Smooth muscle cell (in vitro differentiated cells): ENCODE results near the gene HSD17B11. TPM values are rescaled to one million over a fixed set of nuclear protein-coding genes. Genes with fewer than 3 reads are reported as not detected.
"Not testable (repeated sequence)": the region's sequence is repeated elsewhere in the genome, so short reads cannot be mapped to it uniquely, and the experiment has no call there.

ENCODE experiments used
- DNase-seq: peaks from one replicate; lab custom pipeline; 2025; ENCODE audit not compliant: unreplicated experiment; lab: John Stamatoyannopoulos, UW
- H2AFZ ChIP-seq: fragments of 200-600 bp; sonication (generic); 2 replicates; pipeline ENCODE4 v1.6.0; 2016; ENCODE audit warnings: antibody characterized with exemption, low read depth, mild to moderate bottlenecking
- H3F3A ChIP-seq: fragments of 200-600 bp; sonication (generic); 2 replicates; pipeline ENCODE4 v1.6.0; 2017; ENCODE audit warnings: antibody characterized with exemption, low read depth
- H3K27ac ChIP-seq: fragments of 200-600 bp; sonication (generic); 2 replicates; pipeline ENCODE4 v1.5.1; 2016; ENCODE audit warnings: low read depth, mild to moderate bottlenecking
- H3K27me3 ChIP-seq: fragments of 200-600 bp; sonication (generic); 2 replicates; pipeline ENCODE4 v1.6.1; 2016; ENCODE audit warnings: low read depth, mild to moderate bottlenecking
- H3K36me3 ChIP-seq: fragments of 200-600 bp; sonication (generic); 2 replicates; pipeline ENCODE4 v1.5.1; 2016; ENCODE audit warnings: low read depth
- H3K4me1 ChIP-seq: fragments of 200-600 bp; sonication (generic); 2 replicates; pipeline ENCODE4 v1.5.1; 2016; ENCODE audit warnings: low read depth
- H3K4me2 ChIP-seq: fragments of 200-600 bp; sonication (generic); 2 replicates; pipeline ENCODE4 v1.6.0; 2016; ENCODE audit warnings: mild to moderate bottlenecking
- H3K4me3 ChIP-seq: fragments of 200-600 bp; sonication (generic); 2 replicates; pipeline ENCODE4 v1.5.1; 2016; ENCODE audit warnings: mild to moderate bottlenecking
- H3K79me2 ChIP-seq: fragments of 200-600 bp; sonication (generic); 2 replicates; pipeline ENCODE4 v1.6.0; 2016; ENCODE audit warnings: low read depth, mild to moderate bottlenecking
- H3K9ac ChIP-seq: fragments of 200-600 bp; sonication (generic); 2 replicates; pipeline ENCODE4 v1.6.0; 2016; ENCODE audit warnings: low read depth
- H3K9me3 ChIP-seq: fragments of 200-600 bp; sonication (generic); replicated peaks from 2 replicates; pipeline ENCODE4 v1.5.1; 2016; ENCODE audit warnings: low read depth
- H4K20me1 ChIP-seq: fragments of 200-600 bp; sonication (generic); 2 replicates; pipeline ENCODE4 v1.6.0; 2016; ENCODE audit warnings: low read depth
- WGBS: methylation state at CpG from one replicate; pipeline ENCODE4 v1.1.7; 2016; ENCODE audit warnings: low lambda C conversion rate; 5-methylcytosine and 5-hydroxymethylcytosine counted together
- polyA plus RNA-seq: library from polyadenylated mRNA; unstranded; fragments of >200 nt; fragmentation: Nextera tagmentation; extraction: Ambion mirVana; gene quantifications from 2 replicates; pipeline ENCODE4 v1.2.1, GENCODE V29; 2016
- total RNA-seq: library from RNA; depleted of rRNA; stranded (reverse); fragments of >200 nt; gene quantifications from 2 replicates; pipeline ENCODE4 v1.2.3, GENCODE V29; 2014
- TF ChIP-seq, protein P1 (sequence below): fragments of 200-600 bp; sonication (generic); IDR thresholded peaks from 2 replicates; pipeline ENCODE4 v1.5.1; 2017; ENCODE audit warnings: borderline replicate concordance, mild to moderate bottlenecking, antibody characterized with exemption; ENCODE audit not compliant: insufficient read depth, poor library complexity, severe bottlenecking

The HSD17B11 gene
- total and polyA plus RNA-seq, 2 experiments from 2014 or later, result 12.8 to 52.2 TPM

DNA sequence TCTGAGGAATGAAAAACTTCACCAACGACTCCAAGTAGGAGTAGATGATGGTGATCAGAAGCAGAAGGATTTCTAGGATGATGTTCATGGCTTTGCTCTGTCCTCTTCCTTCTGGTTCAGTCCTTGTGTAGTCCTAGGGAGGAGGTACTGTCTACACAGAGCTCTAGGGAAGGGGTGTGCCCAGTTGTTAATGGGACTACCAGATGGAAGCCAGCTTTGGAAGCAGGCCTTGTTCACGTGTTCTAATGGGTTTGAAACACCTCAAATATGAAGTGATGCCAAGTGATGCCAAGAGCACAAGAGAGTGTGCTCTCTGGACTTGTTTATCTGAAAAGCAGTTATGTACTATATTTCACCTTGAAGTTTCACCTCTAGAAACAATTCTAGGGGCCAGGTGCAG, 68.2 kb downstream of the HSD17B11 start, which contains the start of gene HSD17B13:
Gene HSD17B13 (minus strand): TSS at position 129 of the 400 bp plus-strand sequence. CDS start 41 bp downstream, at position 88.
- Histone ChIP-seq H3K4me2 (no peak within 1 kb of the TSS), H3K27me3 (no peaks in the 10 kb centered on the region), H2AFZ (no peak within 1 kb of the TSS), H3K9me3 (no peaks in the 10 kb centered on the region), H3F3A (no peaks in the 10 kb centered on the region), H3K27ac (no peak within 1 kb of the TSS), H3K4me3 (no peak within 1 kb of the TSS), H3K9ac (no peak within 1 kb of the TSS), H3K79me2 (no peaks in the 10 kb centered on the region), H3K4me1 (no peaks in the 10 kb centered on the region), H4K20me1 (no peaks in the 10 kb centered on the region), H3K36me3 (no peaks in the 10 kb centered on the region)
- TF ChIP-seq, protein P1, sequence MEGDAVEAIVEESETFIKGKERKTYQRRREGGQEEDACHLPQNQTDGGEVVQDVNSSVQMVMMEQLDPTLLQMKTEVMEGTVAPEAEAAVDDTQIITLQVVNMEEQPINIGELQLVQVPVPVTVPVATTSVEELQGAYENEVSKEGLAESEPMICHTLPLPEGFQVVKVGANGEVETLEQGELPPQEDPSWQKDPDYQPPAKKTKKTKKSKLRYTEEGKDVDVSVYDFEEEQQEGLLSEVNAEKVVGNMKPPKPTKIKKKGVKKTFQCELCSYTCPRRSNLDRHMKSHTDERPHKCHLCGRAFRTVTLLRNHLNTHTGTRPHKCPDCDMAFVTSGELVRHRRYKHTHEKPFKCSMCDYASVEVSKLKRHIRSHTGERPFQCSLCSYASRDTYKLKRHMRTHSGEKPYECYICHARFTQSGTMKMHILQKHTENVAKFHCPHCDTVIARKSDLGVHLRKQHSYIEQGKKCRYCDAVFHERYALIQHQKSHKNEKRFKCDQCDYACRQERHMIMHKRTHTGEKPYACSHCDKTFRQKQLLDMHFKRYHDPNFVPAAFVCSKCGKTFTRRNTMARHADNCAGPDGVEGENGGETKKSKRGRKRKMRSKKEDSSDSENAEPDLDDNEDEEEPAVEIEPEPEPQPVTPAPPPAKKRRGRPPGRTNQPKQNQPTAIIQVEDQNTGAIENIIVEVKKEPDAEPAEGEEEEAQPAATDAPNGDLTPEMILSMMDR, result no peak
- DNase-seq, result no peak
- 84% methylated on average over 2 of the region's 2 CpGs for WGBS

- no peak overlapping the region for H3K4me2 ChIP-seq
- no peaks in the 10 kb centered on the region for H3K79me2 ChIP-seq
- no peak overlapping the region for H3K4me3 ChIP-seq
- no peaks in the 10 kb centered on the region for H3K9me3 ChIP-seq
- H4K20me1 ChIP-seq, result no peaks in the 10 kb centered on the region
- no peaks in the 10 kb centered on the region for H3K27me3 ChIP-seq
- H3K9ac ChIP-seq, result no peak overlapping the region
- H3F3A ChIP-seq, result no peaks in the 10 kb centered on the region
- no peak overlapping the region for H2AFZ ChIP-seq
- H3K36me3 ChIP-seq, result no peaks in the 10 kb centered on the region
- 77% methylated on average over 5 of the region's 5 CpGs for WGBS
- DNase-seq, result no peak
- H3K4me1 ChIP-seq, result no peaks in the 10 kb centered on the region
- no peak overlapping the region for H3K27ac ChIP-seq
- TF ChIP-seq, protein P1, result no peak
Measured at GRCh38 chr4:87321888-87322287, 69.1 kb downstream of the HSD17B11 start.

DNA sequence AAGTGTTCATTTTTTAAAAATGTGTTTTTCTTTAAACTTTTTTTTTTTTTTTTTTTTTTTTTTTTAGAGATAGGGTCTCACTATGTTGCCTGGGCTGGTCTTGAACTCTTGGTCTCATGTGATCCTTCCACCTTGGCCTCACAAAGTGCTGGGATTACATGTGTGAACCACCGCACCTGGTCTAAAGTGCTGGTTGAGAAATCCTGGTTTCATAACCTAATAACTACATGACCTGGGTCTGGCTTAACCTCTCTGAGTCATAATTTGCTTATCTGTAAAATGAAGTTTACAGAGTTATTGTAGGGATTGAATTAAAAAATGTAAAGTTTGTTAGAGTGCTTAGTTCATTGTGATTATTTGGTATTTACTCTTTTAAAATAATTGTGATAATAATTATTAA, 73.5 kb downstream of the HSD17B11 start:
- Histone ChIP-seq H3F3A (no peaks in the 10 kb centered on the region), H3K27ac (no peak overlapping the region), H3K4me1 (no peaks in the 10 kb centered on the region), H3K36me3 (no peaks in the 10 kb centered on the region), H3K9ac (no peak overlapping the region), H2AFZ (no peak overlapping the region), H3K9me3 (no peaks in the 10 kb centered on the region), H3K4me3 (no peak overlapping the region), H4K20me1 (no peaks in the 10 kb centered on the region), H3K79me2 (no peaks in the 10 kb centered on the region), H3K27me3 (no peaks in the 10 kb centered on the region), H3K4me2 (no peak overlapping the region)
- DNase-seq, result no peak
- 100% methylated on average over 1 of the region's 1 CpG for WGBS
- TF ChIP-seq, protein P1, result no peak

- Histone ChIP-seq H3K4me3 (no peak overlapping the region), H3K4me2 (no peak overlapping the region), H4K20me1 (no peaks in the 10 kb centered on the region), H3F3A (no peaks in the 10 kb centered on the region), H3K9ac (no peak overlapping the region), H2AFZ (no peak overlapping the region), H3K9me3 (no peaks in the 10 kb centered on the region), H3K36me3 (no peaks in the 10 kb centered on the region), H3K27ac (no peak overlapping the region), H3K27me3 (no peaks in the 10 kb centered on the region), H3K4me1 (no peaks in the 10 kb centered on the region), H3K79me2 (no peaks in the 10 kb centered on the region)
- TF ChIP-seq, protein P1, result no peak
- no peak for DNase-seq
- 93% methylated on average over 3 of the region's 3 CpGs for WGBS
Measured at GRCh38 chr4:87316961-87317360, 74.0 kb downstream of the HSD17B11 start.

DNA sequence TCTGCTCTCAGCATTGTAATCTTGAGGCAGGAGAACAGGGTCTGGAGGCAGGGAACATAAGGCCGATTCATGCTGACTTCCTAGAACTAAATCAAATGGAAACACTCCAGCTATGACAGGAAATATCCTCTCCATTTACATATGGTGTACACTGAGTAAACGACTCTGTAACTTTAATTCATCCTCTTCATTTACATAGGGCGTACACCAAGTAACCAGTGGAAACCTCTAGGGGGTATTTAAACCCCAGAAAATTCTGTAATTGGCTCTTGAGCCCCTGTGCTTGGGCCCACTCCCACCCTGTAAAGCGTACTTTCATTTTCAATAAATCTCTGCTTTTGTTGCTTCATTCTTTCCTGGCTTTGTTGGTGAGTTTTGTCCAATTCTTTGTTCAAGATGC, 76.0 kb downstream of the HSD17B11 start:
- not testable (repeated sequence) for H3K27me3 ChIP-seq, H3K4me1 ChIP-seq, H3K27ac ChIP-seq, H3K4me3 ChIP-seq, H2AFZ ChIP-seq, H3K4me2 ChIP-seq, H3K9me3 ChIP-seq, H3K36me3 ChIP-seq, H4K20me1 ChIP-seq, H3K79me2 ChIP-seq, H3K9ac ChIP-seq, H3F3A ChIP-seq, DNase-seq
- 85% methylated on average over 4 of the region's 4 CpGs for WGBS
